Testis (tissue), 5 donors: ENCODE data around the gene RABGAP1L. TPM values are rescaled to one million over a fixed set of nuclear protein-coding genes. Genes with fewer than 3 reads are reported as not detected.
A peak's percentile ranks its signal among the peaks of the same experiment; 100 is the strongest.

ENCODE experiments used
- DNase-seq: peaks from one replicate; pipeline ENCODE4 v3.0.0-alpha.2; 2019
- H3K27ac ChIP-seq, 2 donors: fragments of 200-600 bp; sonication (generic); one replicate each; pipeline ENCODE4 v1.5.1; 2019
- H3K27me3 ChIP-seq: fragments of 200-600 bp; sonication (generic); one replicate; pipeline ENCODE4 v1.5.1; 2019
- H3K36me3 ChIP-seq: fragments of 200-600 bp; sonication (generic); one replicate; pipeline ENCODE4 v1.5.1; 2017; ENCODE audit warnings: low read depth; ENCODE audit errors: missing control alignments
- H3K4me1 ChIP-seq: fragments of 200-600 bp; sonication (generic); one replicate; pipeline ENCODE4 v1.5.1; 2019
- H3K4me3 ChIP-seq, 2 donors: fragments of 200-600 bp; sonication (generic); one replicate each; pipeline ENCODE4 v1.5.1; 2017 to 2019
- H3K9me3 ChIP-seq: fragments of 200-600 bp; sonication (generic); one replicate; pipeline ENCODE4 v1.5.1; 2017
- CTCF ChIP-seq, 3 experiments: fragments of 450-650 bp in 2 of 3; fragments of 200-600 bp in 1 of 3; sonication (generic) in 1 of 3; IDR thresholded peaks; one replicate each; pipeline ENCODE4 v1.5.1; 2016 to 2019; ENCODE audit warnings: antibody characterized with exemption in 3 of 3, mild to moderate bottlenecking in 2 of 3, moderate library complexity in 1 of 3
- POLR2A ChIP-seq: fragments of 450-650 bp; IDR thresholded peaks from one replicate; pipeline ENCODE4 v1.6.1; 2017; ENCODE audit warnings: antibody characterized with exemption, mild to moderate bottlenecking, moderate library complexity
- WGBS, 2 donors: methylation state at CpG; one replicate each; pipeline ENCODE4 v1.1.5; 2018; 5-methylcytosine and 5-hydroxymethylcytosine counted together
- intact Hi-C: fragments of 100-400 bp; cut with DNase I; formaldehyde crosslinking; loops from one replicate; pipeline ENCODE4 v1.15.1; 2023; ENCODE audit warnings: low total_unique reads
- long read RNA-seq, 2 donors: transcript quantifications; one replicate each; lab custom pipeline, GENCODE V29; 2026
- polyA plus RNA-seq: library from polyadenylated mRNA; stranded (reverse); fragments of 350-450 nt; fragmentation: Illumina TruSeq; extraction: RNeasy Lipid Tissue Mini Kit (QIAGEN cat#74804); gene quantifications from one replicate; pipeline ENCODE4 v1.2.3, GENCODE V29; 2014; ENCODE audit warnings: low read depth, low replicate concordance; ENCODE audit not compliant: insufficient read depth
- total RNA-seq, 2 donors: library from RNA; depleted of rRNA; stranded (reverse); fragments of >200 nt; gene quantifications; one replicate each; pipeline ENCODE4 v1.2.3, GENCODE V29; 2016

RABGAP1L gene
- 10 to 100 TPM; 40.5 to 53.1 TPM for total RNA-seq
- 49.5 TPM for polyA plus RNA-seq
- long read RNA-seq, donor 1 = 0 reads
- long read RNA-seq, donor 2 = 0 reads

- Histone ChIP-seq H3K9me3 (no peaks in the 10 kb centered on the region), H3K27me3 (no peaks in the 10 kb centered on the region), H3K4me1 (no peaks in the 10 kb centered on the region), H3K36me3 (no peaks in the 10 kb centered on the region), H3K27ac (peak within 1 kb of the TSS; percentile 84 to 91), H3K4me3 (peak within 1 kb of the TSS; percentile 67 to 81)
- DNase-seq = peak; percentile 96
- intact Hi-C loops = no loop called here
- 0% methylated on average over 29 to 87 of the region's 98 CpGs for WGBS, 2 donors
- no peak for TF ChIP-seq CTCF (IDR thresholded peaks at IDR 0.05)
- peak; percentile 74 for TF ChIP-seq POLR2A
These were observed at the start of gene RABGAP1L for GRCh38 chr1:174159252-174160108. Gene RABGAP1L, plus strand, starts transcription at chr1:174159520.

- intact Hi-C loops = no loop called here
- DNase-seq = no peak
- no peaks in the 10 kb centered on the region for H3K9me3 ChIP-seq
- TF ChIP-seq POLR2A = no peak
- TF ChIP-seq CTCF (IDR thresholded peaks at IDR 0.05) = no peak
- WGBS, 2 donors = 88 to 95% methylated on average over 1 of the region's 1 CpG
- H3K27me3 ChIP-seq = no peaks in the 10 kb centered on the region
- H3K4me1 ChIP-seq = no peaks in the 10 kb centered on the region
- H3K36me3 ChIP-seq = no peaks in the 10 kb centered on the region
- no peak overlapping the region for H3K4me3 ChIP-seq
- H3K27ac ChIP-seq = no peak overlapping the region
These were observed 49.3 kb upstream of the RABGAP1L start for GRCh38 chr1:174110053-174110452.

- no peaks in the 10 kb centered on the region for H3K27me3 ChIP-seq
- no peaks in the 10 kb centered on the region for H3K9me3 ChIP-seq
- H3K36me3 ChIP-seq = no peaks in the 10 kb centered on the region
- WGBS, 2 donors = 34 to 39% methylated on average over 5 of the region's 5 CpGs
- TF ChIP-seq CTCF (IDR thresholded peaks at IDR 0.05) (no peak), POLR2A (no peak)
- H3K4me1 ChIP-seq = no peaks in the 10 kb centered on the region
- intact Hi-C loops = no loop called here
- DNase-seq = no peak
- H3K27ac ChIP-seq = peak overlapping the region in 1 of 2 donors; percentile 44
- no peak overlapping the region for H3K4me3 ChIP-seq
These were observed 46.7 kb upstream of the RABGAP1L start for GRCh38 chr1:174112489-174113162.

DNA sequence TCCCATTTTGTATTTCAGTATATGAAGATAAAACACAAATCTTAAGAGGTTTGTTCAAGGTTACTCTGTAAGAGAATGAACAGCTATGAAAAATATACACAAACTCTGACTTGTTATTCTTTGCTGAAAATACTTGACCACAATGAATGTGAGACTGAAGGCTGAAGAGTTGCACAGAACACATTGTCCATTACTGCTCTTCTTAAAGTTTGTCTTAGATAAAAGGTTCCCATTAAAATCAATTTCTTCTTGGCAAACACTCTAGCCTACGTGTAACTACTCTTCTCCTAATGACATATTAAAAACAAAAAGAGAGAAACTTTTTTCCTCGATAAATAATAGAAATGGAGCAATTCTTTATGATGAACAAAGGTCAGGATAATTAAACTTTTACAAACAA is 45.2 kb upstream of the RABGAP1L start:
- Histone ChIP-seq H3K27ac (peak overlapping the region in 1 of 2 donors; percentile 27), H3K27me3 (no peaks in the 10 kb centered on the region), H3K9me3 (no peaks in the 10 kb centered on the region), H3K36me3 (no peaks in the 10 kb centered on the region), H3K4me3 (no peak overlapping the region), H3K4me1 (no peaks in the 10 kb centered on the region)
- WGBS, 2 donors = 38 to 41% methylated on average over 2 of the region's 2 CpGs
- TF ChIP-seq CTCF (IDR thresholded peaks at IDR 0.05) = no peak
- TF ChIP-seq POLR2A = no peak
- no peak for DNase-seq
- intact Hi-C loops = no loop called here
